ENCODE measurements around the gene ANKRD61. TPM values are rescaled to one million over a fixed set of nuclear protein-coding genes. Genes with fewer than 3 reads are reported as not detected.
"Not testable (repeated sequence)": the region's sequence is repeated elsewhere in the genome, so short reads cannot be mapped to it uniquely, and the experiment has no call there.

Gene ANKRD61
- total and polyA plus RNA-seq, 2 experiments from 2014 or later: 0.81 TPM; not detected in 1

- H3K9me3 ChIP-seq (ENCODE audit: low read depth): no peaks in the 10 kb centered on the region
- H3K9me2 ChIP-seq (replicated peaks; ENCODE audit: insufficient read depth): no peaks in the 10 kb centered on the region
- peaks cover 22% of the 10 kb centered on the region for H3K79me2 ChIP-seq
- no peaks in the 10 kb centered on the region for H3K36me3 ChIP-seq (replicated peaks; ENCODE audit: insufficient read depth, low read depth)
- no peak overlapping the region for H2AFZ ChIP-seq
- no peak overlapping the region for H3K4me3 ChIP-seq
- H3K4me2 ChIP-seq: no peak overlapping the region
- peaks cover 4% of the 10 kb centered on the region for H4K20me1 ChIP-seq (ENCODE audit: insufficient read depth, poor library complexity, severe bottlenecking)
- H3K27ac ChIP-seq: no peak overlapping the region
- no peak for TF ChIP-seq EZH2phosphoT487 (IDR thresholded peaks at IDR 0.05; ENCODE audit: low read depth, severe bottlenecking, unreplicated experiment)
- TF ChIP-seq CTCF (IDR thresholded peaks at IDR 0.05; ENCODE audit: poor library complexity): no peak
- TF ChIP-seq EZH2 (IDR thresholded peaks at IDR 0.05; ENCODE audit: borderline replicate concordance): no peak
- no peaks in the 10 kb centered on the region for H3K4me1 ChIP-seq (ENCODE audit: insufficient read depth)
- no peaks in the 10 kb centered on the region for H3K27me3 ChIP-seq
- 95% methylated on average over 10 of the region's 10 CpGs for WGBS (ENCODE audit: low lambda C conversion rate, missing lambda C conversion rate)
- DNase-seq (ENCODE audit: low spot score): no peak
Observed at GRCh38 chr7:6035165-6035564, 4.0 kb downstream of the ANKRD61 start.

- no peak for DNase-seq (ENCODE audit: low spot score)
- peaks cover 4% of the 10 kb centered on the region for H4K20me1 ChIP-seq (ENCODE audit: insufficient read depth, poor library complexity, severe bottlenecking)
- no peak overlapping the region for H3K4me3 ChIP-seq
- H3K4me1 ChIP-seq (ENCODE audit: insufficient read depth): no peaks in the 10 kb centered on the region
- no peaks in the 10 kb centered on the region for H3K27me3 ChIP-seq
- H3K9me3 ChIP-seq (ENCODE audit: low read depth): no peaks in the 10 kb centered on the region
- TF ChIP-seq EZH2 (IDR thresholded peaks at IDR 0.05; ENCODE audit: borderline replicate concordance) (no peak), EZH2phosphoT487 (IDR thresholded peaks at IDR 0.05; ENCODE audit: low read depth, severe bottlenecking, unreplicated experiment) (no peak), CTCF (IDR thresholded peaks at IDR 0.05; ENCODE audit: poor library complexity) (no peak)
- no peaks in the 10 kb centered on the region for H3K9me2 ChIP-seq (replicated peaks; ENCODE audit: insufficient read depth)
- no peaks in the 10 kb centered on the region for H3K36me3 ChIP-seq (replicated peaks; ENCODE audit: insufficient read depth, low read depth)
- WGBS (ENCODE audit: low lambda C conversion rate, missing lambda C conversion rate): 96% methylated on average over 13 of the region's 13 CpGs
- no peak overlapping the region for H3K4me2 ChIP-seq
- no peak overlapping the region for H3K27ac ChIP-seq
- no peak overlapping the region for H2AFZ ChIP-seq
- peaks cover 22% of the 10 kb centered on the region for H3K79me2 ChIP-seq
Observed at GRCh38 chr7:6035686-6036085, 4.5 kb downstream of the ANKRD61 start.

- peaks cover 50% of the 10 kb centered on the region for H3K79me2 ChIP-seq
- no peaks in the 10 kb centered on the region for H3K36me3 ChIP-seq (replicated peaks; ENCODE audit: insufficient read depth, low read depth)
- H3K9me3 ChIP-seq (ENCODE audit: low read depth): no peaks in the 10 kb centered on the region
- 92% methylated on average over 4 of the region's 4 CpGs for WGBS (ENCODE audit: low lambda C conversion rate, missing lambda C conversion rate)
- H3K4me3 ChIP-seq: no peak overlapping the region
- no peaks in the 10 kb centered on the region for H4K20me1 ChIP-seq (ENCODE audit: insufficient read depth, poor library complexity, severe bottlenecking)
- no peaks in the 10 kb centered on the region for H3K27me3 ChIP-seq
- H3K27ac ChIP-seq: peak overlapping the region; percentile 74
- H3K9me2 ChIP-seq (replicated peaks; ENCODE audit: insufficient read depth): no peaks in the 10 kb centered on the region
- no peaks in the 10 kb centered on the region for H3K4me1 ChIP-seq (ENCODE audit: insufficient read depth)
- TF ChIP-seq EZH2 (IDR thresholded peaks at IDR 0.05; ENCODE audit: borderline replicate concordance) (no peak), CTCF (IDR thresholded peaks at IDR 0.05; ENCODE audit: poor library complexity) (no peak), EZH2phosphoT487 (IDR thresholded peaks at IDR 0.05; ENCODE audit: low read depth, severe bottlenecking, unreplicated experiment) (no peak)
- H2AFZ ChIP-seq: no peak overlapping the region
- DNase-seq (ENCODE audit: low spot score): no peak
- H3K4me2 ChIP-seq: no peak overlapping the region
Observed at GRCh38 chr7:6049780-6050179, 18.6 kb downstream of the ANKRD61 start.

- peak overlapping the region; percentile 74 for H3K27ac ChIP-seq
- DNase-seq (ENCODE audit: low spot score); H3K4me3 ChIP-seq; H3K4me2 ChIP-seq; H3K9me2 ChIP-seq (replicated peaks; ENCODE audit: insufficient read depth); H3K36me3 ChIP-seq (replicated peaks; ENCODE audit: insufficient read depth, low read depth); H4K20me1 ChIP-seq (ENCODE audit: insufficient read depth, poor library complexity, severe bottlenecking); H3K9me3 ChIP-seq (ENCODE audit: low read depth); H3K4me1 ChIP-seq (ENCODE audit: insufficient read depth); H2AFZ ChIP-seq; H3K27me3 ChIP-seq: not testable (repeated sequence)
- 88% methylated on average over 8 of the region's 9 CpGs for WGBS (ENCODE audit: low lambda C conversion rate, missing lambda C conversion rate)
- peaks cover 60% of the 10 kb centered on the region for H3K79me2 ChIP-seq
Observed at GRCh38 chr7:6051185-6051584, 20.0 kb downstream of the ANKRD61 start.
